ENCODE data around the gene ERN1. TPM values are rescaled to one million over a fixed set of nuclear protein-coding genes. Genes with fewer than 3 reads are reported as not detected.

The ERN1 gene
- total and polyA plus RNA-seq, 8 donors = 10.6 to 45.0 (median 11.5) TPM

GRCh38 chr17:64053101-64053500 is 76.8 kb downstream of the ERN1 start:
- DNase-seq (no peak), ATAC-seq (no peak)
- no peak overlapping the region for H3K4me3 ChIP-seq
- peaks cover 0 to 100% of the 10 kb centered on the region in 2 donors for H3K36me3 ChIP-seq
- H3K27ac ChIP-seq = no peak overlapping the region
- no peaks in the 10 kb centered on the region for H3K4me1 ChIP-seq
- intact Hi-C loops (cut with DNase I) = no loop called here
- H3K27me3 ChIP-seq = no peaks in the 10 kb centered on the region
- no peaks in the 10 kb centered on the region for H3K9me3 ChIP-seq
- TF ChIP-seq, protein P1, sequence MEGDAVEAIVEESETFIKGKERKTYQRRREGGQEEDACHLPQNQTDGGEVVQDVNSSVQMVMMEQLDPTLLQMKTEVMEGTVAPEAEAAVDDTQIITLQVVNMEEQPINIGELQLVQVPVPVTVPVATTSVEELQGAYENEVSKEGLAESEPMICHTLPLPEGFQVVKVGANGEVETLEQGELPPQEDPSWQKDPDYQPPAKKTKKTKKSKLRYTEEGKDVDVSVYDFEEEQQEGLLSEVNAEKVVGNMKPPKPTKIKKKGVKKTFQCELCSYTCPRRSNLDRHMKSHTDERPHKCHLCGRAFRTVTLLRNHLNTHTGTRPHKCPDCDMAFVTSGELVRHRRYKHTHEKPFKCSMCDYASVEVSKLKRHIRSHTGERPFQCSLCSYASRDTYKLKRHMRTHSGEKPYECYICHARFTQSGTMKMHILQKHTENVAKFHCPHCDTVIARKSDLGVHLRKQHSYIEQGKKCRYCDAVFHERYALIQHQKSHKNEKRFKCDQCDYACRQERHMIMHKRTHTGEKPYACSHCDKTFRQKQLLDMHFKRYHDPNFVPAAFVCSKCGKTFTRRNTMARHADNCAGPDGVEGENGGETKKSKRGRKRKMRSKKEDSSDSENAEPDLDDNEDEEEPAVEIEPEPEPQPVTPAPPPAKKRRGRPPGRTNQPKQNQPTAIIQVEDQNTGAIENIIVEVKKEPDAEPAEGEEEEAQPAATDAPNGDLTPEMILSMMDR (IDR thresholded peaks at IDR 0.05) = no peak

DNA sequence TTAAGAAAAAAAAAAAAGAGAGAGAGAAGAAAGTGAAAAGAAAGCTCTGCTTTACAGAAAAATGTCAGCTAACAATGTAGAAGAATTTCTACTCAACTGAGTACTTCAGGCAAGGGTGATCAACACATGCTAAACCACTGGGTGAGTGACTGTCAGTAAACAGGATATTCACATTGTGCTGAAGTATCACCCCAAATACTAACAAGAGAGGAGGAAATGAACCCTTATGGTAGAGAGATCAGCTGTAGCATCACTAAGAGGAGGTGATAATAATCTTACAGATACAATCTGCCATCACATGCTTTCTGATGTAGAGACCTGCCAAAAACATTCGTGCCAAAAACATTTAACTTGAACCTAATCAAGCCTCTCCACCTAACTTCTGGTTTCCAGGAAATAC is 78.8 kb downstream of the ERN1 start:
- no peak overlapping the region for H3K4me3 ChIP-seq
- intact Hi-C loops (cut with DNase I) = no loop called here
- H3K27ac ChIP-seq = no peak overlapping the region
- TF ChIP-seq, protein P1 (IDR thresholded peaks at IDR 0.05) = no peak
- no peaks in the 10 kb centered on the region for H3K27me3 ChIP-seq
- no peaks in the 10 kb centered on the region for H3K4me1 ChIP-seq
- peaks cover 0 to 100% of the 10 kb centered on the region in 2 donors for H3K36me3 ChIP-seq
- no peak for ATAC-seq
- H3K9me3 ChIP-seq = no peaks in the 10 kb centered on the region
- no peak for DNase-seq

GRCh38 chr17:64048805-64049204 is 81.1 kb downstream of the ERN1 start:
- DNase-seq = no peak
- TF ChIP-seq, protein P1 (IDR thresholded peaks at IDR 0.05) = no peak
- no peak overlapping the region for H3K27ac ChIP-seq
- ATAC-seq = no peak
- no peaks in the 10 kb centered on the region for H3K27me3 ChIP-seq
- no peak overlapping the region for H3K4me3 ChIP-seq
- H3K9me3 ChIP-seq = no peaks in the 10 kb centered on the region
- intact Hi-C loops (cut with DNase I) = no loop called here
- peaks cover 0 to 100% of the 10 kb centered on the region in 2 donors for H3K36me3 ChIP-seq
- H3K4me1 ChIP-seq = no peaks in the 10 kb centered on the region

DNA sequence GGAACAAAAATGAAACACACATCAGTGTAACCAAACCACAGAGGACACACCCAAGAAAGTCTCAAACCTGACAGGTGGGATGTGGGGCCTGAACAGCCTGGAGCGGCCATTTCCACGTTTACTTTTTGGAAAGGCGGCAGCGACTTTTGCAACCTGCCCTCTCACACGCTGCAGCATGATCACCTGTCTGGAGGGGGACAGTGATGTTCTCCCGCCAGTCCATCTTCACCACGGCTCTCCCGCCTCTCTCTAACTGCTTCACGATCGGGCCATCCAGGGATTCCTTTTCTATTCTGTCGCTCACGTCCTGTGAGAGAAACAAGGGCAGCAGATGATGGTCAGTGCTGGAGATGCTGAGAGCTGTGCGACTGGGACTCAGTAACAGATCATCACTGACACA is 84.8 kb downstream of the ERN1 start:
- no peaks in the 10 kb centered on the region for H3K27me3 ChIP-seq
- peaks cover 0 to 100% of the 10 kb centered on the region in 2 donors for H3K36me3 ChIP-seq
- intact Hi-C loops (cut with DNase I) = no loop called here
- H3K27ac ChIP-seq = no peak overlapping the region
- no peak overlapping the region for H3K4me3 ChIP-seq
- no peak for ATAC-seq
- no peaks in the 10 kb centered on the region for H3K9me3 ChIP-seq
- no peaks in the 10 kb centered on the region for H3K4me1 ChIP-seq
- TF ChIP-seq, protein P1 (IDR thresholded peaks at IDR 0.05) = no peak
- DNase-seq = no peak

- no peak overlapping the region for H3K4me3 ChIP-seq
- TF ChIP-seq, protein P1 (IDR thresholded peaks at IDR 0.05) = no peak
- H3K27me3 ChIP-seq = no peaks in the 10 kb centered on the region
- H3K4me1 ChIP-seq = no peaks in the 10 kb centered on the region
- ATAC-seq (no peak), DNase-seq (no peak)
- H3K36me3 ChIP-seq = peaks cover 0 to 89% of the 10 kb centered on the region in 2 donors
- no peak overlapping the region for H3K27ac ChIP-seq
- intact Hi-C loops (cut with DNase I) = no loop called here
- no peaks in the 10 kb centered on the region for H3K9me3 ChIP-seq
Measured at GRCh38 chr17:64042700-64043485, 87.1 kb downstream of the ERN1 start.
